Lower lobe of right lung (tissue), 2 donors: ENCODE results near the gene PGC. TPM values are rescaled to one million over a fixed set of nuclear protein-coding genes. Genes with fewer than 3 reads are reported as not detected.
A peak's percentile ranks its signal among the peaks of the same experiment; 100 is the strongest.

Experiments
- ATAC-seq, 2 donors: fragments of 200-7000 bp; cut with Tn5 transposase; one replicate each; pipeline ENCODE4 v1.9.1; 2020 to 2022; ENCODE audit warnings: mild to moderate bottlenecking in 2 of 2, moderate library complexity in 2 of 2
- DNase-seq: peaks from one replicate; pipeline ENCODE4 v3.0.0-alpha.2; 2020
- H3K27ac ChIP-seq: fragments of 200-600 bp; one replicate; pipeline ENCODE4 v1.8.0; 2022
- H3K27me3 ChIP-seq: fragments of 200-600 bp; one replicate; pipeline ENCODE4 v1.8.0; 2022; ENCODE audit warnings: low read depth
- H3K36me3 ChIP-seq: fragments of 200-600 bp; one replicate; pipeline ENCODE4 v1.8.0; 2022; ENCODE audit warnings: mild to moderate bottlenecking
- H3K4me1 ChIP-seq: fragments of 200-600 bp; one replicate; pipeline ENCODE4 v1.8.0; 2022
- H3K4me3 ChIP-seq: fragments of 200-600 bp; one replicate; pipeline ENCODE4 v1.8.0; 2022; ENCODE audit warnings: mild to moderate bottlenecking
- H3K9me3 ChIP-seq: fragments of 200-600 bp; one replicate; pipeline ENCODE4 v1.8.0; 2022
- CTCF ChIP-seq: fragments of 200-600 bp; IDR thresholded peaks from one replicate; pipeline ENCODE4 v1.8.0; 2022; ENCODE audit warnings: antibody characterized with exemption, mild to moderate bottlenecking
- intact Hi-C: fragments of 100-400 bp; cut with DNase I; formaldehyde crosslinking; loops from one replicate; pipeline ENCODE4 v1.11.0; 2022
- total RNA-seq: library from RNA; stranded (reverse); fragmentation: NEBNext Ultra II Directional; extraction: Animal tissue kit (Norgen Biotek cat#: 25700); gene quantifications from one replicate; pipeline ENCODE4 v1.2.1, GENCODE V29; 2021
- donor health status: DM: no; HTN: yes; CAD: no; lungs with severe emphysema.

The PGC gene
- total RNA-seq, 1 donor from 2014 or later = 947 TPM

GRCh38 chr6:41784581-41785171 is 37.5 kb upstream of the PGC start:
- Histone ChIP-seq H3K9me3 (no peaks in the 10 kb centered on the region), H3K36me3 (peaks cover 23% of the 10 kb centered on the region), H3K27me3 (no peaks in the 10 kb centered on the region), H3K27ac (peak overlapping the region; percentile 31), H3K4me3 (peak overlapping the region; percentile 9), H3K4me1 (peaks cover 67% of the 10 kb centered on the region)
- intact Hi-C loops = no loop called here
- ATAC-seq (no peak), DNase-seq (no peak)
- no peak for TF ChIP-seq CTCF

GRCh38 chr6:41783106-41783780 is 36.0 kb upstream of the PGC start:
- no peak for ATAC-seq
- DNase-seq = no peak
- H3K36me3 ChIP-seq = peaks cover 15% of the 10 kb centered on the region
- TF ChIP-seq CTCF = no peak
- no peaks in the 10 kb centered on the region for H3K27me3 ChIP-seq
- no peak overlapping the region for H3K4me3 ChIP-seq
- peaks cover 64% of the 10 kb centered on the region for H3K4me1 ChIP-seq
- H3K9me3 ChIP-seq = no peaks in the 10 kb centered on the region
- no peak overlapping the region for H3K27ac ChIP-seq
- intact Hi-C loops = no loop called here

GRCh38 chr6:41781366-41781730 is 34.2 kb upstream of the PGC start:
- no peaks in the 10 kb centered on the region for H3K9me3 ChIP-seq
- no peaks in the 10 kb centered on the region for H3K27me3 ChIP-seq
- H3K4me1 ChIP-seq = peaks cover 69% of the 10 kb centered on the region
- H3K4me3 ChIP-seq = peak overlapping the region; percentile 92
- DNase-seq (peak; percentile 72), ATAC-seq (peak; percentile 6 to 29)
- intact Hi-C loops = no loop called here
- no peak for TF ChIP-seq CTCF
- H3K36me3 ChIP-seq = peaks cover 24% of the 10 kb centered on the region
- peak overlapping the region; percentile 78 for H3K27ac ChIP-seq

GRCh38 chr6:41780551-41781365 is 33.6 kb upstream of the PGC start, which contains the start of gene PRICKLE4:
Gene PRICKLE4, plus strand, starts transcription at chr6:41780782. Its CDS starts 2,692 bp downstream, at chr6:41783474.
- peak; percentile 59 to 63 for ATAC-seq
- peaks cover 63% of the 10 kb centered on the region for H3K4me1 ChIP-seq

More at GRCh38 chr6:41780551-41781365, 33.6 kb upstream of the PGC start, which contains the start of gene PRICKLE4:
- H3K4me3 ChIP-seq = peak within 1 kb of the TSS; percentile 92
- intact Hi-C loops = no loop called here
- H3K36me3 ChIP-seq = peaks cover 30% of the 10 kb centered on the region
- TF ChIP-seq CTCF = no peak
- no peaks in the 10 kb centered on the region for H3K27me3 ChIP-seq
- DNase-seq = peak; percentile 71
- peak within 1 kb of the TSS; percentile 78 for H3K27ac ChIP-seq
- H3K9me3 ChIP-seq = no peaks in the 10 kb centered on the region
